ENCODE data around the gene WDR43. TPM values are rescaled to one million over a fixed set of nuclear protein-coding genes. Genes with fewer than 3 reads are reported as not detected.

Gene WDR43
- total RNA-seq, 1 experiment from 2014 or later: 86.5 TPM

DNA sequence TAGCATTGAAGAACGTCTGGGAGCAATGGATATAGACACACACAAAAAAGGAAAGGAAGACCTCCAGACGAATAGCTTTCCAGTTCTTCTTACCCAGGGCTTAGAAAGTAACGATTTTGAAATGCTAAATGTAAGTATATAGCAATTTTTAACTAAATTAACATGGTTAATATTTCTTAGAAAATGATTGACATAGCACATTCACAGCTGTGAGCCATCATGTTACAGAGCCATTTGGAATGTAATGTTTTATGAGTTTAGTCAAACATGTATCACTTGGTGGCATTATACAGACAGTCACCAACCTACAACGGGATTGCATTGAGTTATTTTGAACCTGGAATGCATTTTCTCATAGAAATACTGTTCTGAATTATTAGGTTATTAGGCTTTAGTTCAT, 35.1 kb downstream of the WDR43 start:
- Histone ChIP-seq H3K36me3 (ENCODE audit: control insufficient read depth, insufficient read depth, low read length) (peaks cover 66% of the 10 kb centered on the region), H3K4me3 (ENCODE audit: low read depth in 2 of 2, low read length in 2 of 2) (no peak overlapping the region), H3K27me3 (ENCODE audit: control insufficient read depth, insufficient read depth, low read length) (no peaks in the 10 kb centered on the region), H3K9me3 (ENCODE audit: control insufficient read depth, insufficient read depth, low read depth, low read length) (no peaks in the 10 kb centered on the region), H3K27ac (ENCODE audit: low read length) (no peak overlapping the region), H3K4me1 (ENCODE audit: control insufficient read depth, insufficient read depth, low read length) (no peaks in the 10 kb centered on the region)
- intact Hi-C loops (cut with micrococcal nuclease; ENCODE audit: unreplicated experiment) (no loop called here), in situ Hi-C loops (cut with HindIII; ENCODE audit: low pct_unique_long_range_greater_than_20kb, low sequenced_read_pairs) (no loop called here)
- ATAC-seq (no peak), DNase-seq (ENCODE audit: low read depth, low spot score) (no peak)
- TF ChIP-seq SIN3A (IDR thresholded peaks at IDR 0.05; ENCODE audit: borderline replicate concordance, insufficient read depth, low read depth, low read length): no peak
- no peak for TF ChIP-seq POLR2AphosphoS5 (IDR thresholded peaks at IDR 0.05; ENCODE audit: low read depth, low read length)
- no peak for TF ChIP-seq TCF7L2 (IDR thresholded peaks at IDR 0.05; ENCODE audit: low read depth, low read length)
- TF ChIP-seq, protein P1, sequence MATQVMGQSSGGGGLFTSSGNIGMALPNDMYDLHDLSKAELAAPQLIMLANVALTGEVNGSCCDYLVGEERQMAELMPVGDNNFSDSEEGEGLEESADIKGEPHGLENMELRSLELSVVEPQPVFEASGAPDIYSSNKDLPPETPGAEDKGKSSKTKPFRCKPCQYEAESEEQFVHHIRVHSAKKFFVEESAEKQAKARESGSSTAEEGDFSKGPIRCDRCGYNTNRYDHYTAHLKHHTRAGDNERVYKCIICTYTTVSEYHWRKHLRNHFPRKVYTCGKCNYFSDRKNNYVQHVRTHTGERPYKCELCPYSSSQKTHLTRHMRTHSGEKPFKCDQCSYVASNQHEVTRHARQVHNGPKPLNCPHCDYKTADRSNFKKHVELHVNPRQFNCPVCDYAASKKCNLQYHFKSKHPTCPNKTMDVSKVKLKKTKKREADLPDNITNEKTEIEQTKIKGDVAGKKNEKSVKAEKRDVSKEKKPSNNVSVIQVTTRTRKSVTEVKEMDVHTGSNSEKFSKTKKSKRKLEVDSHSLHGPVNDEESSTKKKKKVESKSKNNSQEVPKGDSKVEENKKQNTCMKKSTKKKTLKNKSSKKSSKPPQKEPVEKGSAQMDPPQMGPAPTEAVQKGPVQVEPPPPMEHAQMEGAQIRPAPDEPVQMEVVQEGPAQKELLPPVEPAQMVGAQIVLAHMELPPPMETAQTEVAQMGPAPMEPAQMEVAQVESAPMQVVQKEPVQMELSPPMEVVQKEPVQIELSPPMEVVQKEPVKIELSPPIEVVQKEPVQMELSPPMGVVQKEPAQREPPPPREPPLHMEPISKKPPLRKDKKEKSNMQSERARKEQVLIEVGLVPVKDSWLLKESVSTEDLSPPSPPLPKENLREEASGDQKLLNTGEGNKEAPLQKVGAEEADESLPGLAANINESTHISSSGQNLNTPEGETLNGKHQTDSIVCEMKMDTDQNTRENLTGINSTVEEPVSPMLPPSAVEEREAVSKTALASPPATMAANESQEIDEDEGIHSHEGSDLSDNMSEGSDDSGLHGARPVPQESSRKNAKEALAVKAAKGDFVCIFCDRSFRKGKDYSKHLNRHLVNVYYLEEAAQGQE (IDR thresholded peaks at IDR 0.05; ENCODE audit: insufficient read depth in 1 of 2, low read depth in 2 of 2, low read length in 1 of 2): no peak
- CTCF ChIA-PET: no interaction called here
- no TSS peak for BruUV-seq (replicated peaks)
- POLR2A ChIA-PET: no interaction called here

DNA sequence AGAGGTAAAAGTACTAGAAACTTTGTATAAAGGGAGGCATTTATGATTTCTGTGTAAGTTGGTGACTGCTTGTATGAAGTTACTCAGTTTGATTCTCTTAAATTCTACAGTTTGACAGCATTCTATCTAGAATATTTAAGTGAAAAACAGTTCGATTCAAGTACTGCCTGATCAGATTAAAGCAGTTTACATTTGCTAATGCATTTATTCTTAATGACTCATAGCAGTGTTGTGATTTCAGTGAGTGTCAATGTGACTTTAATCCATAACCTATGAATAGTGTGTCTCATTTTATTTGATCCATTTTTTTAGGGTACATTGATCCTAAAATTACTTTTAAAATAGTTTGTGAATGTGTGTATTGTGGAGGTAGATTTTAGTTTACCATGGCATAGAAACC, 35.7 kb downstream of the WDR43 start:
- TF ChIP-seq POLR2AphosphoS5 (IDR thresholded peaks at IDR 0.05; ENCODE audit: low read depth, low read length): no peak
- no peak for TF ChIP-seq TCF7L2 (IDR thresholded peaks at IDR 0.05; ENCODE audit: low read depth, low read length)
- no peak for TF ChIP-seq SIN3A (IDR thresholded peaks at IDR 0.05; ENCODE audit: borderline replicate concordance, insufficient read depth, low read depth, low read length)
- TF ChIP-seq, protein P1 (IDR thresholded peaks at IDR 0.05; ENCODE audit: insufficient read depth in 1 of 2, low read depth in 2 of 2, low read length in 1 of 2): no peak
- TF ChIP-seq, protein P2, sequence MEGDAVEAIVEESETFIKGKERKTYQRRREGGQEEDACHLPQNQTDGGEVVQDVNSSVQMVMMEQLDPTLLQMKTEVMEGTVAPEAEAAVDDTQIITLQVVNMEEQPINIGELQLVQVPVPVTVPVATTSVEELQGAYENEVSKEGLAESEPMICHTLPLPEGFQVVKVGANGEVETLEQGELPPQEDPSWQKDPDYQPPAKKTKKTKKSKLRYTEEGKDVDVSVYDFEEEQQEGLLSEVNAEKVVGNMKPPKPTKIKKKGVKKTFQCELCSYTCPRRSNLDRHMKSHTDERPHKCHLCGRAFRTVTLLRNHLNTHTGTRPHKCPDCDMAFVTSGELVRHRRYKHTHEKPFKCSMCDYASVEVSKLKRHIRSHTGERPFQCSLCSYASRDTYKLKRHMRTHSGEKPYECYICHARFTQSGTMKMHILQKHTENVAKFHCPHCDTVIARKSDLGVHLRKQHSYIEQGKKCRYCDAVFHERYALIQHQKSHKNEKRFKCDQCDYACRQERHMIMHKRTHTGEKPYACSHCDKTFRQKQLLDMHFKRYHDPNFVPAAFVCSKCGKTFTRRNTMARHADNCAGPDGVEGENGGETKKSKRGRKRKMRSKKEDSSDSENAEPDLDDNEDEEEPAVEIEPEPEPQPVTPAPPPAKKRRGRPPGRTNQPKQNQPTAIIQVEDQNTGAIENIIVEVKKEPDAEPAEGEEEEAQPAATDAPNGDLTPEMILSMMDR (IDR thresholded peaks at IDR 0.05): no peak
- Histone ChIP-seq H3K4me3 (ENCODE audit: low read depth in 2 of 2, low read length in 2 of 2) (no peak overlapping the region), H3K27me3 (ENCODE audit: control insufficient read depth, insufficient read depth, low read length) (no peaks in the 10 kb centered on the region), H3K4me1 (ENCODE audit: control insufficient read depth, insufficient read depth, low read length) (no peaks in the 10 kb centered on the region), H3K36me3 (ENCODE audit: control insufficient read depth, insufficient read depth, low read length) (peaks cover 69% of the 10 kb centered on the region), H3K9me3 (ENCODE audit: control insufficient read depth, insufficient read depth, low read depth, low read length) (no peaks in the 10 kb centered on the region), H3K27ac (ENCODE audit: low read length) (no peak overlapping the region)
- in situ Hi-C loops (cut with HindIII; ENCODE audit: low pct_unique_long_range_greater_than_20kb, low sequenced_read_pairs) (no loop called here), intact Hi-C loops (cut with micrococcal nuclease; ENCODE audit: unreplicated experiment) (no loop called here)
- POLR2A ChIA-PET: no interaction called here
- no TSS peak for BruUV-seq (replicated peaks)
- CTCF ChIA-PET: no interaction called here
- no peak for DNase-seq (ENCODE audit: low read depth, low spot score)
- no peak for ATAC-seq
